Cardiac fibroblast (primary cell): ENCODE data around the gene CDX2.

Source experiments
- DNase-seq, 2 donors: peaks; one replicate each; pipeline versions ENCODE4 v3.0.0 to v3.0.0-alpha.2; 2010; ENCODE audit warnings: low read depth in 2 of 2
- H3K4me3 ChIP-seq, 2 donors: replicated peaks in 1 of 2; 1 replicate in 1 of 2; 2 replicates in 1 of 2; pipeline ENCODE4 v1.5.1; 2011; ENCODE audit warnings: low read depth in 2 of 2, low read length in 2 of 2, mild to moderate bottlenecking in 2 of 2, moderate library complexity in 1 of 2
- CTCF ChIP-seq: IDR thresholded peaks from one replicate; pipeline ENCODE4 v1.5.1; 2011; ENCODE audit warnings: low read depth, mild to moderate bottlenecking, low read length, inconsistent platforms

The CDX2 gene

DNA sequence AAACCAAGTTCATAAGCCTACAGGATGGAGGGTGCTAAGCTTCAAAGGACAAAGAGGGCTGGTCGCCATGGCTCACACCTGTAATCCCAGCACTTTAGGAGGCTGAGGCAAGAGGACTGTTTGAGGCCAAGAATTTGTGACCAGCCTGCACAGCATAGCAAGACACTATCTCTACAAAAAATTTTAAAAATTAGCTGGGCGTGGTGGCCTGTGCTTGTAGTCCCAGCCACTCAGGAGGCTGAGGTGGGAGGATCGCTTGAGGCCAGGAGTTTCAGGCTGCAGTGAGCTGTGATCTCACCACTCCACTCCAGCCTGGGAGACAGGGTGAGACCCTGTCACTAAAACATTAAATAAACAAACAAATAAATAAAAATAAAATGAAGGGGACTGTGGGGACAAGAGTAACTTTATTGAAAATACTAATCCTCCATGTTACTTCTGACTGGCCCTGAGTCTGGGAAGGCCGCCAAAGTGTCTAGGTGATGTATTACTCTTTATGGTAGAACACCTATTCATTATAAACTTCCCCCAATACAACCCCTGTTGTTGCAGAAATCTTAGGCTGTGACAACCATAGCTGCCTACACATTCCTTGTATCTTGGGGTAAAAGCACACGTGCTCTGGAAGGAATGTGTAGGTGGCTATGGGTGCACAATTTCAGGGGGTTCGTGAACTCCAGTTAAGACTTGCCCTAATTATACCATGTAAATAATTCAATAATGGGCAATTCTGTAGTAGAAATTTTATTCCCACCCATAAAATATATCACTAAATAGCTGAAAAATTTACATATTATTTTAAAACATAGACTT lies 34.0 kb upstream of the CDX2 start:
- no peak for TF ChIP-seq CTCF
- DNase-seq = no peak
- no peak overlapping the region for H3K4me3 ChIP-seq

DNA sequence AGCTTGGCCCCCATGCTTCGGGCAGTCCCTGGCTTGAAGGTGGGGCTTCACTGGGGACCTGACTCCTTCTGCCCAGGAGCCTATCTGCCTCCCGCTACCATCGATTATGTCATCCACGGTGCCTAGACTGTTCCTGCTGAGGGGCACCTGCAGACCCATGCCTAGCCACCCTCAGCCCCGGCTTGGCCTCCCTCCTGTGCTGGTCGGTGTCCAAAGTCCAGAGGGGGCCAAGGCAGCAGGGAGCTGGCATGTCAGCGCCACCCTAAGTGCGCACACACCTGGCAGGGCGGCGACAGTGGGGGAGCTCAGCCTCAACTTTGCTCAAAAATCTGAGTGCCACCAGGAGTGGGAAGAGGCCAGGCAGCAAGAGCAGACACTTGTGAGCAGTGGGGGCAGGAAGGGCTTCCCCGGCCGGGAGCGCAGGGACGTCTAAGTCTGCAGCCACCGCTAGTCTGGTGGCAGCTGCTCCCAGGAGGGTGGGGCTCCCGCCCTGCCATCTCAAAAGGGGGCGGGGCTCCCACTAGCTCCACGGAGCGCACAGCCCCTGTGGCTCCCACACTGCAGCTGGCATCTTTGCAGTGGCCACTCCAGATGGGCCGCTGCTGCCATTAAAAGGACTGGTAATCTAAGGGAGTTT lies 32.8 kb upstream of the CDX2 start:
- no peak overlapping the region for H3K4me3 ChIP-seq
- no peak for DNase-seq
- no peak for TF ChIP-seq CTCF

DNA sequence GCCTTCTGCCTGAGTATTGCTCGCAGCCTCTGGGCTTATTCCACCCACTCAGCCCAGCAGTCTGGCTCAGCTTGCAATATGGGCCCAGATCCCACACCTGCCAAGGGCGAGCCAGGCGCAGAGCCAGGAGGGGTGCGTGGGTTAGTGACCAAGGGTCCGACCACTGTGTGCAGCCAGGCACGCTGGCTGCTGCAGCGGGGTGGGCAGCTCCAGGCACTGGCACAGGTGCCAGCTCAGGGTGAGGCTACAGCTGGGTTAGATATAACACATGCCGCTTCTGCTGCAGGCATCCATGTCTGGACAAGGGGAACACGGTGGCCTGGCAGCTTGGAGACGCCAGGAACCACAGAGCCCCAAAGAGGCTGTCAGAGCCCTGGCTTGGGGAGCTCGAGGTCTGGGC lies 31.9 kb upstream of the CDX2 start:
- TF ChIP-seq CTCF = no peak
- DNase-seq = no peak
- no peak overlapping the region for H3K4me3 ChIP-seq

GRCh38 chr13:28000567-28000966 lies 31.5 kb upstream of the CDX2 start:
- no peak for DNase-seq
- H3K4me3 ChIP-seq = no peak overlapping the region
- no peak for TF ChIP-seq CTCF

GRCh38 chr13:27997904-27998522 lies 28.9 kb upstream of the CDX2 start:
- H3K4me3 ChIP-seq = no peak overlapping the region
- peak; percentile 35 for TF ChIP-seq CTCF
- DNase-seq = peak; percentile 48 to 52

DNA sequence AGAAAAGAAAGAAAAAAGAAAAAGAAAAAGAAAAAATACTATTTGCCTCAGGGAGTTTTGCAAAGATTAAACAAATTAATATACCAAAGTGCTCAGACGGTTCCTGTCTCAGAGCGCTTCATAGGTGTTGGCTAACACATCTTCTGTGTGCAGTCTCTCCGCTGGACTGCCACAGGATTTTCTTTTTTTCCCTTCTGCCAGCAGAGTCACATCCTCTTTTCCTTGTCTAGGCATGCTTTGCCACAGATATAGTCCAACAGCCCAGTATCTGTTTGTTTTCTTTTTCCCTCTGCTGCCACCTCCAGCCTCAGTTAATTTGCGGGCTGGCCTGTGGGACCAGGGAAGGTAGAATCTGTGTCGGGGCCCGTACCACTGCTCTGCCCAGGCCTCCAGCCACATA lies 22.8 kb upstream of the CDX2 start:
- TF ChIP-seq CTCF = no peak
- H3K4me3 ChIP-seq = no peak overlapping the region
- no peak for DNase-seq
